Measurements from ENCODE around the gene KIR2DL4. TPM values are rescaled to one million over a fixed set of nuclear protein-coding genes. Genes with fewer than 3 reads are reported as not detected.

KIR2DL4 gene
- total RNA-seq: not detected in 2 replicates

DNA sequence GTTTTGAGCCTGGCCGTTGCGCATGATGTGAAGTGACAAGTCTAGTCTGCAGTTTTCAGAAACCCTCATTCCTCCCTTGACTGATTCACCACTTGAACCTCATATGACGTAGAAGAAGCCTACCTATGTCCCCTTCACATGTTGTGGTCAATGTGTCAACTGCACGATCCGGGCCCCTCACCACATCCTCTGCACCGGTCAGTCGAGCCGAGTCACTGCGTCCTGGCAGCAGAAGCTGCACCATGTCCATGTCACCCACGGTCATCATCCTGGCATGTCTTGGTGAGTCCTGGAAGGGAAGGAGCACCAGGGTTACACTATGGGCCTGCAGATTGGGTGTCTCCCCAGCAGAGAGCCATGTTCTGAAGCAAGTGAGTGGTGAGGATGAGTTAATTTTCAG, at the start of gene KIR2DL4:
TSS of gene KIR2DL4 (plus strand) at position 201 of the 400 bp plus-strand sequence. CDS start at position 243, 42 bp downstream.

DNA sequence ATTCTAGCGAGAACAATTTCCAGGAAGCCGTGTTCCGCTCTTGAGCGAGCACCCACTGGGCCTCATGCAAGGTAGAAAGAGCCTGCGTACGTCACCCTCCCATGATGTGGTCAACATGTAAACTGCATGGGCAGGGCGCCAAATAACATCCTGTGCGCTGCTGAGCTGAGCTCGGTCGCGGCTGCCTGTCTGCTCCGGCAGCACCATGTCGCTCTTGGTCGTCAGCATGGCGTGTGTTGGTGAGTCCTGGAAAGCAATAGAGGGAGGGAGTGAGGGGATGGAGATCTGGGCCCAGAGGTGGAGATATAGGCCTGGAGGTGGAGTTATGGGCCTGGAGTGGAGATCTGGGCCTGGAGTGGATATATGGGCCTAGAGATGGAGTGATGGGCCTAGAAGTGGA, 33.8 kb upstream of the KIR2DL4 start, which contains the start of gene KIR2DL1:
TSS of gene KIR2DL1 (plus strand) at position 148 of the 400 bp plus-strand sequence. CDS start at position 206, 58 bp downstream.

DNA sequence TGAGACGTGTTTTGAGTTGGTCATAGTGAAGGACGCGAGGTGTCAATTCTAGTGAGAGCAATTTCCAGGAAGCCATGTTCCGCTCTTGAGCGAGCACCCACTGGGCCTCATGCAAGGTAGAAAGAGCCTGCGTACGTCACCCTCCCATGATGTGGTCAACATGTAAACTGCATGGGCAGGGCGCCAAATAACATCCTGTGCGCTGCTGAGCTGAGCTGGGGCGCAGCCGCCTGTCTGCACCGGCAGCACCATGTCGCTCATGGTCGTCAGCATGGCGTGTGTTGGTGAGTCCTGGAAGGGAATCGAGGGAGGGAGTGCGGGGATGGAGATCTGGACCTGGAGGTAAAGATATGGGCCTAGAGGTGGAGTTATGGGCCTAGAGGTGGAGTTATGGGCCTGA, 12.8 kb downstream of the KIR2DL4 start, which contains the start of gene KIR3DL1:
TSS of gene KIR3DL1 (plus strand) at position 218 of the 400 bp plus-strand sequence.

DNA sequence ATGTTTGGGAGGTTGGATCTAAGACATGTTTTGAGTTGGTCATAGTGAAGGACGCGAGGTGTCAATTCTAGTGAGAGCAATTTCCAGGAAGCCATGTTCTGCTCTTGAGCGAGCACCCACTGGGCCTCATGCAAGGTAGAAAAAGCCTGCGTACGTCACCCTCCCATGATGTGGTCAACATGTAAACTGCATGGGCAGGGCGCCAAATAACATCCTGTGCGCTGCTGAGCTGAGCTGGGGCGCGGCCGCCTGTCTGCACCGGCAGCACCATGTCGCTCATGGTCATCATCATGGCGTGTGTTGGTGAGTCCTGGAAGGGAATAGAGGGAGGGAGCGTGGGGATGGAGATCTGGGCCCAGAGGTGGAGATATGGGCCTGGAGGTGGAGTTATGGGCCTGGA, 29.1 kb downstream of the KIR2DL4 start, which contains the start of gene KIR2DS4:
TSS of gene KIR2DS4 (plus strand) at position 181 of the 400 bp plus-strand sequence.

DNA sequence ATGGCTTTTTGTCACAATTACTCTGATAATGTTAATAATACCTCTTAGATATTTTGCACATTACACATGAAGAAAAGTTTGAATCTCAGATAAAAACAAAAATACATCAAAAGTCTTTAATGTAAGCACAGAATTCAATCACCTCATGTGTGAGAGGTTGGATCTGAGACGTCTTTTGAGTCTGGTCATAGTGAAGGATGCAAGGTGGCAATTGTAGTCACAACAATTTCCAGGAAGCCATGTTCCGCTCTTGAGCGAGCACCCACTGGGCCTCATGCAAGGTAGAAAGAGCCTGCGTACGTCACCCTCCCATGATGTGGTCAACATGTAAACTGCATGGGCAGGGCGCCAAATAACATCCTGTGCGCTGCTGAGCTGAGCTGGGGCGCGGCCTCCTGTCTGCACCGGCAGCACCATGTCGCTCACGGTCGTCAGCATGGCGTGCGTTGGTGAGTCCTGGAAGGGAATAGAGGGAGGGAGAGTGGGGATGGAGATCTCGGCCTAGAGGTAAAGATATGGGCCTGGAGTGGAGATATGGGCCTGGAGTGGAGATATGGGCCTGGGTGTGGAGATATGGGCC, 46.7 kb downstream of the KIR2DL4 start, which contains the start of gene KIR3DL2:
TSS of gene KIR3DL2 (plus strand) at position 383 of the 580 bp plus-strand sequence. CDS start at position 416, 33 bp downstream.

Other genes starting within 250 kb of the KIR2DL4 start
- not detected in 2 replicates for gene LILRA2, start 229.8 kb upstream of the KIR2DL4 start, total RNA-seq
- not detected in 2 replicates for gene LILRA1, start 210.0 kb upstream of the KIR2DL4 start, total RNA-seq
- not detected in 2 replicates for gene LILRB1, start 173.1 kb upstream of the KIR2DL4 start, total RNA-seq
- gene LILRB4, start 140.6 kb upstream of the KIR2DL4 start, total RNA-seq: not detected in 2 replicates
- gene KIR3DL3, start 79.2 kb upstream of the KIR2DL4 start, total RNA-seq: not detected in 2 replicates
- not detected in 2 replicates for gene KIR2DL3, start 65.1 kb upstream of the KIR2DL4 start, total RNA-seq
- gene KIR2DL1, start 33.8 kb upstream of the KIR2DL4 start, total RNA-seq: not detected in 2 replicates
- not detected in 2 replicates for gene KIR3DL1, start 12.9 kb downstream of the KIR2DL4 start, total RNA-seq
- not detected in 2 replicates for gene KIR2DS4, start 29.1 kb downstream of the KIR2DL4 start, total RNA-seq
- not detected in 2 replicates for gene KIR3DL2, start 46.8 kb downstream of the KIR2DL4 start, total RNA-seq
- gene FCAR, start 70.6 kb downstream of the KIR2DL4 start, total RNA-seq: not detected in 2 replicates
- gene NCR1, start 102.5 kb downstream of the KIR2DL4 start, total RNA-seq: not detected in 2 replicates
- gene NLRP7, start 143.9 kb downstream of the KIR2DL4 start, total RNA-seq: not detected in 2 replicates
- not detected in 2 replicates for gene NLRP2, start 162.8 kb downstream of the KIR2DL4 start, total RNA-seq
- gene GP6, start 234.7 kb downstream of the KIR2DL4 start, total RNA-seq: not detected in 2 replicates

Measured in cardiac atrium fibroblast (primary cell).